GM21723 (cell line): Measurements from ENCODE around the gene SOAT2.
"Not testable (repeated sequence)": the region's sequence is repeated elsewhere in the genome, so short reads cannot be mapped to it uniquely, and the experiment has no call there.

Source experiments
- ATAC-seq: cut with Tn5 transposase; IDR thresholded peaks from one replicate; pipeline ENCODE4 v1.9.1; 2021; ENCODE audit warnings: mild to moderate bottlenecking, moderate library complexity; ENCODE audit not compliant: unreplicated experiment

The SOAT2 gene

DNA sequence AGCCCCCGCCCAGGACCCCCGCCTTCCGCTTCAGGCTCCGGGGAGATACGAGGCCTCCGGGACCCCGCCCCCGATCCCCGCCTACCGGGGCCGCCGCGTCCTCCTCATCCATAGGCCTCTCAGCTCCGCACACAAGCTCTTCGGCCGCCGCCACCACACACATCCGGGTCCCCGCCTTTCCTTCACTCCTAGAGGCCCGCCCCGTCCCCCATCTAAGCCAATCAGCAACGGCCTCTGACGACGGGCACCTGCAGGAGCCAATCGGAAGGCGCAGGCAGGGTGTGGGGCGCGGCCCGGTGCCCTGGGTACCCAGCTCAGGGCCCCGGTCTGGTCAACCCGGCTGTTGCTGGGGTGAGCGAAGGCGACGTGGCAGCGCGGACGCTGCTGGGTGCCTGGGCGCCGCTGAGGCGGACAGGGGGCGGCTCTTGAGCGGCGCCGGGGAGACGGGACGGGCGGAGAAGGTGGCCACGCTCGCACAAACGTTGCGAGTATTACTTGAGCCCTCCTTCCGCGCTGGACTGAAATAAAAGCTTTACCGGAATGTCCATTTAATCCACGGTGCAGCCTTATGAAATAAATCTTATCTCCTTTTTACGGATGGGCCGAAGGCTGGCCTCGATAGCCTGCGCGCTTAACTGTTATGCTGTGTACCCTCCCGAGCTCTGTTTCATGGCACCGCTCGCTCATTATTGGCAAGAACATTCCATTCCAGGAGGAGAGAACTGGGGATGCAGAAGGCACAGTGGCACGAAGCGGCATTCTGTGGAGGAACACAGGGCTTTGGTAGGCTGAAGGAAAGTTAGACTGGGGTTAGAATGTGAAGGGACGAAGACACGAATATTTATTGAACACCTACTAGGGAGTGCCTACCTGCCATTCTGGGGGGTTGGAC lies 23.8 kb upstream of the SOAT2 start, which contains the start of gene SPRYD3:
Gene SPRYD3 (minus strand): TSS at position 165 of the 892 bp plus-strand sequence. CDS start 57 bp downstream, at position 108.
- ATAC-seq: peak; percentile 97

GRCh38 chr12:53082637-53083175 lies 20.6 kb upstream of the SOAT2 start:
- no peak for ATAC-seq

DNA sequence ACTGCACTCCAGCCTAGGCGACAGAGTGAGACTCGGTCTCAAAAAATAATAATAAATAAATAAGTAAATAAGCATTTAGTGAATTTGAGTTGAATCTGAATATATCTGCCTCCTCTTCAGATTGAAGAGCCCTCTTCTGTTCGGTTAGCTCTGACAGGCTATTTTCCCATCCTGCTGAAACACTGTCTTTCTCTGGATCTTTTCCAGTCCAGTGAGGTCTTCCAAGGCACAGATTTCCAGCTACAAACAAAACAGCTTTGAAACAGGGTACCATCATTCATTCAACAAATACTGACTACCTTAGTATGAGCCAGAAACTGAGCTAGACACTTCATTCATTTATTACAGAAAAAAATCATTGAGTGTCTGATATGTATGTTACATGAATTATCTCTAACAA lies 16.9 kb upstream of the SOAT2 start:
- ATAC-seq: no peak

GRCh38 chr12:53090105-53090504 lies 13.2 kb upstream of the SOAT2 start:
- no peak for ATAC-seq

- ATAC-seq: no peak
Observed at GRCh38 chr12:53090554-53090953, 12.7 kb upstream of the SOAT2 start.

GRCh38 chr12:53091756-53092155 lies 11.5 kb upstream of the SOAT2 start:
- ATAC-seq: no peak

DNA sequence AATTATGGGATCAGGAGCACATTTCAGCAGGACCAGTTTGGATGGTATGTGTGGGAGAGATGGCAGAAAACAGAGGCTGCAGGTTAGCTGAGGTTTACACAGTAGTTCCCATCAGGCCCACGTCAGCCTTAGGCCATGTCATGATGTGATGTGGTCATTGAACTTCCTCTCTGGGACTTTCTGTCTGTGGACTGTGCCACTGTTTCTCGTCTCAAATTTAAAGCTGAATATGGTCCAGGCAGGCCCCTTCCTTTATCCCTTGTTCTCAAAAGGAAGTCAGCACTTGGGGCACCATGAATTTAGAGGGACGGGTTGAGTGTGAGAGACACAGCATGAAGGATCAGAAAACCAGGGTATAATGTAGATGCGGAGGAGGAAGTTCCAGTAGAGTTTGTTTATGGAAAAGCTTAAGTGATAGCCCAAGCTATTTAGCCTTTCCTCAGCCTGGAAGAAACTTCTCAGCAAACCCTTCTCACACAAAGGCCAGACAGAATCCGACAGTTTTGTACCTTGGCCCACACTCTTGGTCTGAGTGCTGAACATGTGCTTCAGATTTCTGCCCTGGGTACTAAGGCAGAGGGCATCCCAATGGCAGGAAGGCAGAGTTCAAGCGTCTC lies 9.4 kb upstream of the SOAT2 start:
- no peak for ATAC-seq

DNA sequence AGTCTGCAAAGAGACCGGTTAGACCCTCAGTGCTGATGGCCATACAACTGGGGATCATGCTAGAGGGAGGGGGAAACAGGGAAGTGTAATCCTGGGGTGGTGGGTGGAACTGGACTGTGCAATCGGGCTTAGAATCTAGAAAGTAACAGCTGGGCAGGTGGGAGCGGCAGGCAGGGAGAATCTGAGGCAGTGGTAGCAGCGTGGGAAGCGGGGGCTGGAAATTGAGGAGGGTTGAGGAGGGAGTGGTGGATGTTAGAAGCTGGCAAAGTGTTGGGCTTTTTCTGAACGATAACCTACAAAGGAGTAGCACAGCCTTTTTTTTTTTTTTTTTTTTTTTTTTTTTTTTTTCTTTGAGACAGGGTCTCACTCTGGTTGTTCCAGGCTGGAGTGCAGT lies 8.9 kb upstream of the SOAT2 start:
- ATAC-seq: no peak

DNA sequence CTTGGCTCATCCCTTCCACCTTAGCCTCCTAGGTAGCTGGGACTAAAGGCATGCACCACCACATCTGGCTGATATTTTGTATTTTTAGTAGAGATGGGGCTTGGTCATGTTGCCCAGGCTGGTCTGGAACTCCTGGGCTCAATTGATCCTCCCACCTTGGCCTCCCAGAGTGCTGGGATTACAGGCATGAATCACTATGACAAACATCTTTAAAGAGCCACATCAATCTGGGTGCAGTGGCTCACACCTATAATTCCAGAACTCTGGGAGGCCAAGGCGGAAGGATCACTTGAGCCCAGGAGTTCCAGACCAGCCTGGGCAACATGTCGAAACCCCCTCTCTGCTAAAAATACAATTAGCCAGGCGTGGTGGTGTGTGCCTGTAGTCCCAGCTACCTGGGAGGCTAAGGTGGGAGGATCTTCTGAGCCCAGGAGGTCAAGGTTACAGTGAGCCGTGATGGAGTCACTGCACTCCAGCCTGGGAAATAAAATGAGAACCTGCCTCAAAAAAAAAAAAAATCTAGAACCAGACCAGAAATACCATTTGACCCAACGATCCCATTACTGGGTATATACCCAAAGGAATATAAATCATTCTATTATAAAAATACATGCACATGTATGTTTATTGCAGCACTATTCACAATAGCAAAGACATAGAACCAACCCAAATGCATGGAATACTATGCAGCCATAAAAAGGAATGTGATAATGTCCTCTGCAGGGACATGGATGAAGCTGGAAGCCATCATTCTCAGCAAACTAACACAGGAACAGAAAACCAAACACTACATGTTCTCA lies 8.3 kb upstream of the SOAT2 start:
- not testable (repeated sequence) for ATAC-seq

GRCh38 chr12:53095596-53095895 lies 7.7 kb upstream of the SOAT2 start:
- ATAC-seq: not testable (repeated sequence)

DNA sequence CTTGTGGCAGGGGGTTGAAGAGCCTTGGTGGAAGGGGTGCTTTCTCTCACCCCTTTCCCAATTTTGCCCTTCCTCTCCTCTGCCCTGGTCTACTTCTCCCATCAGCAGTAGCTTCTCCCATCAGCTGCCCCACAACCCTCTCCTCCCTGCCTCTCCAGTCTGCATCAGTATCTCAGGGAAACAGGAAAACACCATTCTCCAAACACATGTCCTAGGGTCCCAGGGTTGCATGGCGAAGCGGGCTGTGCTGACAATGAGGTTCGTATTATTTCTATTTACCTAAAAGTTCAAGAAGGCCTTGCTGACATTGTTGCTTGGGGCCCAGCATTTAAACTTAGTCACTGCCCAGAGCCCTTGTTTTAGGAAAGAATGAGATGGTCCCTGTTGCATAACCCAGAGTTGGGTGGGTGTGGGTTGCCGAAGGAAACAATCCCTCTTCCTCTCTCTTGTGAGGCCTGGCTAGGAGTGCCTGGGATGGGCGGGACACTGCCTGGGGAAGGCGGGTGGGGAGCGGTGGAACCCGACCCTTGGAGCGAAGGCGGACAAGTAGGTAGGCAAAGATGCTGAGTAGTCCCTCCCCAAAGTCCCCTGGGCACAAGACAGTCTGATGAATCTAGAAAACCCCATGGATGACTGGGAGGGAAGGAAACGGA lies 7.1 kb upstream of the SOAT2 start:
- ATAC-seq: no peak

DNA sequence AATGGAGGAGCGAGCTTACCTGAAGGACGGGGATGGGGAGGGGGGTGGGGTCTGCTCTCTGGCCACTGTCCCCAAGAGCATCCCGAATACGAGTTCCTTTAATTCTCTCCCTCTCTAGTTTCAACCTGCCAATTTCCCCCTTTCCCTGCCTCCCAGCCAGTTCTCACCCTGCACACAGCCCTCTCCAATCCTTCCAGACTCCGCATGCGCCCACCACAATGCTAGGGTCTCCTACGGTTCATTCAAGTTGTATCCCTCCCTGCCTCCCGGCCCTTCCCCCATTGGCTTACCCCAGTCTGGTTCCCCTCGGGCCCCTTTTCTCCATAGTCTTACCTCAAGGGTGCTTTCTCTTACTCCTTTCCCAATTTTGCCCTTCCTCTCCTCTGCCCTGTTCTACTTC lies 6.5 kb upstream of the SOAT2 start:
- no peak for ATAC-seq

- no peak for ATAC-seq
Observed at GRCh38 chr12:53097207-53097563, 6.1 kb upstream of the SOAT2 start.

DNA sequence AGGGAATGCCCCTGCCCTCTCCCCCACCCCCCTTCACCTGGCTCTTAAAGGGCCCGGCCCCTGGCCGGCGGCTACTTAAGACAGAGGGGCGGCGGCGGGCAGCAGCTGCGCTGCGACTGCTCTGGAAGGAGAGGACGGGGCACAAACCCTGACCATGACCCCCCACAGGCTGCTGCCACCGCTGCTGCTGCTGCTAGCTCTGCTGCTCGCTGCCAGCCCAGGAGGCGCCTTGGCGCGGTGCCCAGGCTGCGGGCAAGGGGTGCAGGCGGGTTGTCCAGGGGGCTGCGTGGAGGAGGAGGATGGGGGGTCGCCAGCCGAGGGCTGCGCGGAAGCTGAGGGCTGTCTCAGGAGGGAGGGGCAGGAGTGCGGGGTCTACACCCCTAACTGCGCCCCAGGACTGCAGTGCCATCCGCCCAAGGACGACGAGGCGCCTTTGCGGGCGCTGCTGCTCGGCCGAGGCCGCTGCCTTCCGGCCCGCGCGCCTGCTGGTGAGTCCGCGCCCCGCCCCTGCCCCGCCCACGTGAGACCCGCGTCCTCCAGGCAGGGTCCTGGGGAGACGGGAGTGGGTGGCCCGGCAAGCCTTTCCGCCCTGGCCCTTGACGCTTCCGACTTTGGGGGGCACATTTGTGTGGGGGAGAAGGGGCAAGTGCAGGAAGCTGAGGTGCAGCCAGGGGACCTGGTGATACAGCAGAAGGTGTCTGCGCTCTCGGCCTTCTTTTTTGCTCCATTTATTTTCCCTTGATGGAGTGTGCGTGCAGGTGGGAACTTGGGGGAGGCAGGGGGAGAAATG lies 5.5 kb upstream of the SOAT2 start, which contains the start of gene IGFBP6:
Gene IGFBP6 (plus strand): TSS at position 104 of the 790 bp plus-strand sequence. CDS start 51 bp downstream, at position 155.
- ATAC-seq: peak; percentile 50

- no peak for ATAC-seq
Observed at GRCh38 chr12:53098354-53098981, 4.8 kb upstream of the SOAT2 start.

DNA sequence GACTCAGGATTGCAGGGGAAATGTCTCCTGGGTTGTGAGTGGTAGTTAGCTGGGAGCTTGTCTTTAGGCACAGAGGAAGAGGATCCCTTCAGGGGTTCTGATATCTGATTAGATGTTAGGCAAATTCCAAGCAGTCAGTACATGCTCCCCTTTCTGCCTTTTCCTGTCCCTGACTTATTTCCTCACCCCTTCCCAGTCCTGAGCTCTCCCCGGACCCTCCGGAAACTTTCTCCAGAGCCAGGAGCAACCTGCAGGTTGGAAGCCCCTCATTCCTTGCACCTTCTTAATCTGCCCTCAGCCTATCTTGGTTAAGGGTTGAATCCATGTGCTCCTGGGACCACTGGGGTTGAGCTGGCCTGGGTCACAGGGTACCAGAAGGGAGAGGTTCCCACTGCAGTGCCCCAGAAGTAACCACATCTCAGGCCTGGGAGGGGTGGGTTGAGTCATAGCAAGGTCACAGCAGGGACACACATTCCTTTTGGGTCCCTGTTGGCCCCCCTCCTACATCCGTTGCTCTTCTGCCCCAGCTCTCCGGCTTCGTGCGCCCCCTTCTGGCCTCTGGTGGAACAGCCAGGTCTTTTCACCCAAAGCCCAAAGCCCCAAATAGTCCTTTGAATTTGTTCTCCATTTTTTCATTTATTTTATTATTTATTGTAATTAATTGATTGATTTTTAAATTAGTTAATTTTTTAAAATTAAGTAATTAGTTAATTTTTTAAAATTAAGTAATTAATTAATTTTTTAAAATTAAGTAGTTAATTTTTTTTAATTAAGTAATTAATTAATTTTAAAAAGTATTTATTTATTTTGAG lies 4.0 kb upstream of the SOAT2 start:
- ATAC-seq: no peak

DNA sequence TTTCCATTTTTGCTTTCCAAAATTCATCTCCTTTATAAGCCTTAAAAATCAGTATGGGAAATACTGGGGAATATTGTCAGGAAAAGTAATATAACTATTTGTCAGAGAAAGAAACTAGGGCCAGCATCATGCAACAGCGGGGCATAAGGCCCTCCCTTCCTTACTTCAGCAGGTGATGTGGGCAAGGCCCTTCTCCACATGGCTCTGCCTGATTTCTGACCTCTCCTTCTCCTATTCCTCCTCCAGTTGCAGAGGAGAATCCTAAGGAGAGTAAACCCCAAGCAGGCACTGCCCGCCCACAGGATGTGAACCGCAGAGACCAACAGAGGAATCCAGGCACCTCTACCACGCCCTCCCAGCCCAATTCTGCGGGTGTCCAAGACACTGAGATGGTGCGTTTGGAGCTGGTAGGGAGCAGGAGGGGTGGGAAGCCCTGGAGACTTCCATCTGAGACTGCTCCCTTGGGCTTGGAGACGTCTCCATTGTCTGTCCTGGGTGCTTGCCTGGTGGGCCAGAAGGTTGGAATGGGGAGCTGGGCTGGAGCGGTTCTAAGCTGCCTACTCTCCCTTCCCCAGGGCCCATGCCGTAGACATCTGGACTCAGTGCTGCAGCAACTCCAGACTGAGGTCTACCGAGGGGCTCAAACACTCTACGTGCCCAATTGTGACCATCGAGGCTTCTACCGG lies 2.7 kb upstream of the SOAT2 start:
- no peak for ATAC-seq

GRCh38 chr12:53101266-53101665 lies 2.0 kb upstream of the SOAT2 start:
- no peak for ATAC-seq
